Ishikawa (cell line): Measurements from ENCODE around the gene TAF4.

Experiments
- CEBPB ChIP-seq: IDR thresholded peaks from 2 replicates; pipeline ENCODE4 v1.6.1; 2012
- CREB1 ChIP-seq: IDR thresholded peaks from 2 replicates; pipeline ENCODE4 v1.6.1; 2012; ENCODE audit warnings: low read depth
- EGR1 ChIP-seq: IDR thresholded peaks from 2 replicates; pipeline ENCODE4 v1.6.1; 2012
- EP300 ChIP-seq: IDR thresholded peaks from 2 replicates; pipeline ENCODE4 v1.6.1; 2012; ENCODE audit warnings: borderline replicate concordance
- FOXM1 ChIP-seq: IDR thresholded peaks from 2 replicates; pipeline ENCODE4 v1.6.1; 2012; ENCODE audit warnings: low read depth, borderline replicate concordance
- MAX ChIP-seq: IDR thresholded peaks from 2 replicates; pipeline ENCODE4 v1.6.1; 2012
- NFIC ChIP-seq: IDR thresholded peaks from 2 replicates; pipeline ENCODE4 v1.6.1; 2012
- RAD21 ChIP-seq: IDR thresholded peaks from 2 replicates; pipeline ENCODE4 v1.6.1; 2012; ENCODE audit warnings: low read depth
- REST ChIP-seq: IDR thresholded peaks from 2 replicates; pipeline ENCODE4 v1.6.1; 2012; ENCODE audit warnings: low read depth, mild to moderate bottlenecking
- TAF1 ChIP-seq: IDR thresholded peaks from 2 replicates; pipeline ENCODE4 v1.6.1; 2012; ENCODE audit warnings: low read depth, mild to moderate bottlenecking
- TCF12 ChIP-seq: IDR thresholded peaks from 2 replicates; pipeline ENCODE4 v1.6.1; 2012; ENCODE audit warnings: low read depth
- TEAD4 ChIP-seq: IDR thresholded peaks from 2 replicates; pipeline ENCODE4 v1.6.1; 2012
- USF1 ChIP-seq: IDR thresholded peaks from 2 replicates; pipeline ENCODE4 v1.6.1; 2012
- YY1 ChIP-seq: IDR thresholded peaks from 2 replicates; pipeline ENCODE4 v1.6.1; 2012; ENCODE audit warnings: low read depth
- ZBTB7A ChIP-seq: IDR thresholded peaks from 2 replicates; pipeline ENCODE4 v1.6.1; 2012; ENCODE audit warnings: low read depth

TAF4 gene

GRCh38 chr20:62048346-62048761, 17.3 kb downstream of the TAF4 start:
- TF ChIP-seq EP300 (no peak), ZBTB7A (no peak)

GRCh38 chr20:62047666-62048345, 17.9 kb downstream of the TAF4 start:
- TF ChIP-seq FOXM1 (no peak), EGR1 (no peak), TAF1 (no peak)

- TF ChIP-seq NFIC (no peak), TEAD4 (no peak), REST (no peak), YY1 (no peak), ZBTB7A (no peak), EP300 (no peak), TCF12 (no peak), USF1 (no peak), RAD21 (no peak), CREB1 (no peak), TAF1 (no peak), EGR1 (no peak), FOXM1 (no peak), MAX (no peak), CEBPB (no peak)
These were observed 19.2 kb downstream of the TAF4 start for GRCh38 chr20:62046431-62046830.

- TF ChIP-seq TCF12: no peak
- TF ChIP-seq ZBTB7A: no peak
- TF ChIP-seq EGR1: no peak
- TF ChIP-seq RAD21: no peak
- no peak for TF ChIP-seq CEBPB
- TF ChIP-seq EP300: no peak
- TF ChIP-seq TEAD4: no peak
- TF ChIP-seq CREB1: no peak
These were observed 20.0 kb downstream of the TAF4 start for GRCh38 chr20:62045529-62046285.

GRCh38 chr20:62045118-62045517, 20.6 kb downstream of the TAF4 start:
- TF ChIP-seq TCF12 (no peak), REST (no peak), FOXM1 (no peak), CREB1 (no peak), TEAD4 (no peak), YY1 (no peak), EP300 (no peak), RAD21 (no peak), EGR1 (no peak), CEBPB (no peak), USF1 (no peak), NFIC (no peak), MAX (no peak)

GRCh38 chr20:62044631-62045030, 21.1 kb downstream of the TAF4 start:
- TF ChIP-seq MAX (no peak), REST (no peak), ZBTB7A (no peak)
